Measurements from ENCODE around the gene GPC1.

The GPC1 gene

GRCh38 chr2:240397924-240398645 lies 37.4 kb upstream of the GPC1 start:
- DNase-seq (ENCODE audit: low read depth), result no peak

GRCh38 chr2:240398661-240399267 lies 36.7 kb upstream of the GPC1 start:
- no peak for DNase-seq (ENCODE audit: low read depth)

- no peak for DNase-seq (ENCODE audit: low read depth)
These were observed 35.8 kb upstream of the GPC1 start for GRCh38 chr2:240399419-240400324.

- DNase-seq (ENCODE audit: low read depth), result no peak
These were observed 34.9 kb upstream of the GPC1 start for GRCh38 chr2:240400371-240401161.

- DNase-seq (ENCODE audit: low read depth), result no peak
These were observed 34.2 kb upstream of the GPC1 start for GRCh38 chr2:240401308-240401707.

- no peak for DNase-seq (ENCODE audit: low read depth)
These were observed 33.5 kb upstream of the GPC1 start for GRCh38 chr2:240401781-240402551.

GRCh38 chr2:240402566-240403272 lies 32.7 kb upstream of the GPC1 start:
- no peak for DNase-seq (ENCODE audit: low read depth)

GRCh38 chr2:240403396-240404104 lies 31.9 kb upstream of the GPC1 start:
- DNase-seq (ENCODE audit: low read depth), result no peak

GRCh38 chr2:240404174-240404852 lies 31.1 kb upstream of the GPC1 start:
- no peak for DNase-seq (ENCODE audit: low read depth)

GRCh38 chr2:240405133-240405532 lies 30.3 kb upstream of the GPC1 start:
- DNase-seq (ENCODE audit: low read depth), result no peak

- DNase-seq (ENCODE audit: low read depth), result no peak
These were observed 29.7 kb upstream of the GPC1 start for GRCh38 chr2:240405684-240406313.

GRCh38 chr2:240407090-240407489 lies 28.4 kb upstream of the GPC1 start:
- no peak for DNase-seq (ENCODE audit: low read depth)

GRCh38 chr2:240410004-240410403 lies 25.5 kb upstream of the GPC1 start:
- no peak for DNase-seq (ENCODE audit: low read depth)

GRCh38 chr2:240410808-240411207 lies 24.7 kb upstream of the GPC1 start:
- no peak for DNase-seq (ENCODE audit: low read depth)

GRCh38 chr2:240411261-240412160 lies 24.0 kb upstream of the GPC1 start:
- DNase-seq (ENCODE audit: low read depth), result no peak

GRCh38 chr2:240412211-240412861 lies 23.1 kb upstream of the GPC1 start:
- no peak for DNase-seq (ENCODE audit: low read depth)
